WERI-Rb-1 (cell line): ENCODE results near the gene TAX1BP1.

Source experiments
- DNase-seq: peaks from one replicate; pipeline ENCODE4 v3.0.0-alpha.2; 2020
- H3K27ac ChIP-seq: fragments of 250-450 bp; sonication (Bioruptor Pico); 2 replicates; pipeline ENCODE4 v1.5.1; 2020; ENCODE audit warnings: mild to moderate bottlenecking, moderate library complexity
- H3K27me3 ChIP-seq: fragments of 250-450 bp; sonication (Bioruptor Pico); 2 replicates; pipeline ENCODE4 v1.5.1; 2021; ENCODE audit warnings: mild to moderate bottlenecking, low read depth, moderate library complexity; ENCODE audit not compliant: insufficient read depth, severe bottlenecking
- H3K36me3 ChIP-seq: fragments of 250-450 bp; sonication (Bioruptor Pico); 2 replicates; pipeline ENCODE4 v1.5.1; 2020; ENCODE audit warnings: mild to moderate bottlenecking, moderate library complexity
- H3K4me3 ChIP-seq: 2 replicates; pipeline ENCODE4 v1.5.1; 2011; ENCODE audit warnings: low read depth, mild to moderate bottlenecking, control low read depth, low read length
- H3K9me3 ChIP-seq: fragments of 250-450 bp; sonication (Bioruptor Pico); 2 replicates; pipeline ENCODE4 v1.5.1; 2021; ENCODE audit warnings: mild to moderate bottlenecking, moderate library complexity; ENCODE audit not compliant: severe bottlenecking
- TF ChIP-seq, protein P1 (sequence below): IDR thresholded peaks from 2 replicates; pipeline ENCODE4 v1.5.1; 2011; ENCODE audit warnings: low read depth, mild to moderate bottlenecking, control low read depth, inconsistent platforms, low read length

Gene TAX1BP1

DNA sequence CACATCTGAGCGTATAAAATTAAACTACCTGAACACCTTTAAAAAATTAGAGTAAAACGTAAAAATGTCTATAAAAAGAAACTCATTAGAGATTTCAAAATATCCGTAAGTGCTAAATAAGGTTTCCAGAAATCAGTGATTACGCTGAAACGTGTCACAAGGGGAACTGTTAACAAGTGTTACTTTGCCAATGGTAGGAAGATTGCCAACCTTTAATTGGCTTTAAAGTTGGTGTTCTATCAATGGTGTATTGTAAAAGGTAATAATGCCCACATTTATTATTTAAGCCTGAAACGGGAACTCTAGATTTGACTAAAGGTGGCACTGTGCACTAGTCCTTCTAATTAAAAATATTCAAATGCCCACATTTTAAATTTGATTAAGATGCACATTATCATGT lies 39.5 kb upstream of the TAX1BP1 start:
- Histone ChIP-seq H3K4me3 (no peak overlapping the region), H3K27ac (no peak overlapping the region), H3K36me3 (no peaks in the 10 kb centered on the region), H3K27me3 (no peaks in the 10 kb centered on the region), H3K9me3 (no peaks in the 10 kb centered on the region)
- no peak for DNase-seq
- TF ChIP-seq, protein P1, sequence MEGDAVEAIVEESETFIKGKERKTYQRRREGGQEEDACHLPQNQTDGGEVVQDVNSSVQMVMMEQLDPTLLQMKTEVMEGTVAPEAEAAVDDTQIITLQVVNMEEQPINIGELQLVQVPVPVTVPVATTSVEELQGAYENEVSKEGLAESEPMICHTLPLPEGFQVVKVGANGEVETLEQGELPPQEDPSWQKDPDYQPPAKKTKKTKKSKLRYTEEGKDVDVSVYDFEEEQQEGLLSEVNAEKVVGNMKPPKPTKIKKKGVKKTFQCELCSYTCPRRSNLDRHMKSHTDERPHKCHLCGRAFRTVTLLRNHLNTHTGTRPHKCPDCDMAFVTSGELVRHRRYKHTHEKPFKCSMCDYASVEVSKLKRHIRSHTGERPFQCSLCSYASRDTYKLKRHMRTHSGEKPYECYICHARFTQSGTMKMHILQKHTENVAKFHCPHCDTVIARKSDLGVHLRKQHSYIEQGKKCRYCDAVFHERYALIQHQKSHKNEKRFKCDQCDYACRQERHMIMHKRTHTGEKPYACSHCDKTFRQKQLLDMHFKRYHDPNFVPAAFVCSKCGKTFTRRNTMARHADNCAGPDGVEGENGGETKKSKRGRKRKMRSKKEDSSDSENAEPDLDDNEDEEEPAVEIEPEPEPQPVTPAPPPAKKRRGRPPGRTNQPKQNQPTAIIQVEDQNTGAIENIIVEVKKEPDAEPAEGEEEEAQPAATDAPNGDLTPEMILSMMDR = no peak

DNA sequence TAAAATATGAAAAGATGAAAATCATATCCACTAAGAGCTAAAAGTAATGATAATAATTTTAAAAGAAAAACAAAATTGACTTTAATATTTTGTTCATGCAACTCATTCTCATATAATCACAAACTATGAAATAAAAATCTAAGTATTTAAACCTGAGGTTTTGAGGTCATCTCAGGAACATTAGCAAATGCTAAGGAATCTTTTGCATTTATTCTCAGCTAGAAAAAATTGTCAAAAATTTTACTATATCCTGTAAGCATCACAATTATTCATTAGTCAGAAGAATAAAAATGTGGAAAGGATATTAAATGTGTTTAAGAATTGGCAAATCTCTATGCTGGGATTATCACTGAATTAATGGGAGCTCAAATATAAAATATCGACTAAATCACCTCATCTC lies 36.8 kb upstream of the TAX1BP1 start:
- no peaks in the 10 kb centered on the region for H3K36me3 ChIP-seq
- peaks cover 4% of the 10 kb centered on the region for H3K9me3 ChIP-seq
- TF ChIP-seq, protein P1 = no peak
- no peaks in the 10 kb centered on the region for H3K27me3 ChIP-seq
- H3K4me3 ChIP-seq = no peak overlapping the region
- no peak overlapping the region for H3K27ac ChIP-seq
- no peak for DNase-seq

DNA sequence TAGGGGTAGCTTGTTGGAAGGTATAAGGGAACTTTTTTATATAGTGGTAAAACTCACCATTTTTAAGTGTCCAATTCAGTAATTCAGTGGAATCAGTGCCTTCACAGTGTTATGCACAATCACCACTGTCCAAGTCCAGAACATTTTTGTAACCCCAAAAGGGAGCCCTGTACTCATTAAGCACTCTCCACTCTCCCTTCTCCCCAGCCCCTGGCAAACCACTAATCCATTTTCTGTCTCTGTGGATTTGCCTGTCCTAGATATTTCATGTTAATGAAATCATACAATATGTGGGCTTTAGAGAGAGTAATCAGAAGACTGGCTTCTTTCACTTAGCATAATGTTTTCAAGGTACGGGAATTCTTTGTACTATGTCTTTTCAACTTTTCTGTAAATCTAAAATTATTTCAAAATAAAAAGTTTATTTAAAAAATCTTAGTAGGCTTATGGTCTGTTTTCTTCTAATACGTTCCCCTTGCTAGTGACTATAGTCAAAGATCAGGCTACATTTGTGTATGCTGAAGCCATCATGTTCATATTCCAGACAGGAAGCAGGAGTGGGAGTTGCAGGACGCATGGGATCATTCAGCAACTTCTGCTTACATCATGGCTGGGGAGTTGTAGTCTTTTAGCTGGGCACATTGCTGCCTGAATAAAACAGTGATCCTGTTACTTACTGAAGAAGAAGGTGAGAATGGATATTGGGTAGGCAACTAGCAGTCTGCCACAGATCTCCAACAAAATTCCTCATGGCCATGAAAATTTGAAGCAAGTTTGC lies 35.4 kb upstream of the TAX1BP1 start:
- TF ChIP-seq, protein P1 = no peak
- H3K36me3 ChIP-seq = no peaks in the 10 kb centered on the region

DNA sequence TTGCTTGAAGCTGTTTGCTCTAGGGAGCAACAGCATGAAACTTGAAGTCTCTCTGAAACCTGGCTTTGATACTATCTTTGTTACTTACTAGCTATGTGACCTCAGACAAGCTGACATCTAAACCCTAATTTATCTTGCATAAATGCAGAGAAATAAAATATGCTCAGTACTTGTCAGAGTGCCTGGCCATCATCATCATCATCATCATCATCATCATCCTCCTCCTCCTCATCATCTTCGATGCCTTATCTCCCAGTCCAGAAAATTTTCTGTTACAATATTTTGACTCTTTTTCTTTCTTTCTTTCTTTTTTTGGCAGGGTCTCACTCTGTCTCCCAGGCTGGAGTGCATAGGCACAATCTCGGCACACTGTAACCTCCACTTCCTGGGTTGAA lies 34.8 kb upstream of the TAX1BP1 start:
- H3K9me3 ChIP-seq = peaks cover 4% of the 10 kb centered on the region
- H3K27me3 ChIP-seq = no peaks in the 10 kb centered on the region
- DNase-seq = no peak
- H3K27ac ChIP-seq = no peak overlapping the region
- TF ChIP-seq, protein P1 = no peak
- no peak overlapping the region for H3K4me3 ChIP-seq
- no peaks in the 10 kb centered on the region for H3K36me3 ChIP-seq

More for the DNA sequence above, 35.4 kb upstream of the TAX1BP1 start:
- H3K9me3 ChIP-seq = peaks cover 4% of the 10 kb centered on the region
- no peak overlapping the region for H3K4me3 ChIP-seq
- no peak for DNase-seq
- H3K27me3 ChIP-seq = no peaks in the 10 kb centered on the region
- H3K27ac ChIP-seq = no peak overlapping the region

DNA sequence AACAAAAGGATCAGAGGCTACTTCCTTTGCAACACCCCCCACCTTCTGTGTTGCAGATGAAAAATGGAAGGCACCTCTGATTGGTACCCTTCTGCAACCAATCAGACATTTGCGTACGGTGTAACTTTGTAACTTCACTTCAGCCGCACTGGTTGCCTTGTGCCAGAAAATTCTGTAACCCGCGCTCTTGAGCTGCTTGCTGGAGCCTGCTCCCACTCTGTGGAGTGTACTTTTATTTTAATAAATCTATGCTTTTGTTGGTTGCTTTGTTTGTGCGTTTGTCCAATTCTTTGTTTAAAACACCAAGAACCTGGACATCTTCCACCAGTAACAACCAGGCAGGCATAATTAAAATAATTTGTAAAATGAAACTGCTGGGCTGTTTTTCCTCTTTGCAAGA lies 31.5 kb upstream of the TAX1BP1 start:
- no peak for DNase-seq
- TF ChIP-seq, protein P1 = no peak
- peaks cover 4% of the 10 kb centered on the region for H3K9me3 ChIP-seq
- H3K27ac ChIP-seq = no peak overlapping the region
- H3K27me3 ChIP-seq = no peaks in the 10 kb centered on the region
- H3K36me3 ChIP-seq = no peaks in the 10 kb centered on the region
- H3K4me3 ChIP-seq = no peak overlapping the region
